IPS DF 4.7 (cell line): Measurements from ENCODE around the gene SYDE1.

ENCODE experiments used
- DNase-seq: peaks from one replicate; pipeline ENCODE4 v3.0.0-alpha.2; 2013; ENCODE audit warnings: low spot score; ENCODE audit errors: extremely low read depth

The SYDE1 gene

DNA sequence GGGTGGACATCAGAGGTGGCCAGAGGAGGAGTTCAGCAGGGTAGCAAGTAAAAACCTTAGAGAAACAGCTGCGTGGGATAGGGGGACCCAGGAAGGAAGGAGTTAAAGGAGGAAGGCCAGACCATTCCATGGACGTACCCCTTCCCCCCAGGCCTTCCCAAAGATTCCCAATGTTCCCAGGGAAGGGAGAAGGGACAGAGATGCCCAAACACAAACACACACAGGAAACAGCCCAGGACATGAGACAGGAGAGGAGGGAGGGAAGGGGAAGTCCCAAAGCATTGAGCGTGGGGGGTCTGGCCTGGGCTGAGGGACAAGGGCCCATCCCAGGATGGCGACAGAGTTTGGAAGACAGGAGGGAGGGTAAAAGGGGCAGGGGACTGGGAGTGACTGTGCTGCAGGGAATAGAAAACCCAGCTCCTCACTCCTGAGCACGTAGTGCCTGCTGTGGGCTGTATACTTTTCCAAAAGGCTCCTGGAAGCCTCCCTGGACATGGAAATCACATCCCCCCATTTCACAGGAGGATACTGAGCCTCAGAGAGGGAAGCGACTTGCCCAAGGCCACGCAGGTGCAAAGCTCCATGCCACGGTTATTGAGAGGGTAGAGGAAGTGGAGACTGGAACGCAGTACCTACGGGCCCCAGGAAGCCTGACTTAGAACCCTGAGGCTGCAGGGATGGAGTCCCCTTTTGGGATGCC lies 1.1 kb downstream of the SYDE1 start:
- no peak for DNase-seq

DNA sequence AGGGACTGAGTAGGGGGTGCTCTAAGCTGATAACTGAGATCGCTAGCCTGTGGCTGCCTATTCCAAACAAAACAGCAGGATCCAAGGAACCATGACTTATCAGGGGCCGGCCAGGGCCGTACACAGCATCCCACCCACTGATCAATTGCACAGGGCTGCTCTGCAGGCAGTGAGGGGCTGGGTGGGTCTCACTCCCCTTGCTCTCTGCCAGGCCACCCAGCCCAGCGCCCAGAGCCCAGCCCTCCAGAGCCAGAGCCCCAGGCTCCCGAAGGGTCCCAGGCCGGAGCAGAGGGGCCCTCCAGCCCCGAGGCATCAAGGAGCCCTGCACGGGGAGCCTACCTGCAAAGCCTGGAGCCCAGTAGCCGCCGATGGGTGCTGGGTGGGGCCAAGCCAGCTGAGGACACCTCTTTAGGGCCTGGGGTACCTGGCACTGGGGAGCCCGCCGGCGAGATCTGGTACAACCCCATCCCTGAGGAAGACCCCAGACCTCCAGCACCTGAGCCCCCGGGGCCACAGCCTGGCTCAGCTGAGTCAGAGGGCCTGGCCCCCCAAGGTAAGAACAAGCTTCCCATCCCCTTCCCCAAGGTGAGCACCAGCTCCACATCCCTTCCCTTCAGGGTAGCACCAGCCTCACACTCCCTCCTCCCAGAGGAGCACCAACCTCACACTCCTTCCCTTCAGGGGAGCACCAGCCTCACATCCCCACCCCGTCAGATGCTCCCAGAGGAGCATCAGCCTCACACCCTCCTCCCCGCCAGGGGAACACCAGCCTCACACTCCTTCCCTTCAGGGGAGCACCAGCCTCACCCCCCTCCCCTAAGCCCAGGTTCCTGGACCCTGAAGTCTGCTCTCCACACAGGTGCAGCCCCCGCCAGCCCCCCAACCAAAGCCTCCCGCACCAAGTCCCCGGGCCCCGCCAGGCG lies 1.9 kb downstream of the SYDE1 start:
- DNase-seq = no peak

DNA sequence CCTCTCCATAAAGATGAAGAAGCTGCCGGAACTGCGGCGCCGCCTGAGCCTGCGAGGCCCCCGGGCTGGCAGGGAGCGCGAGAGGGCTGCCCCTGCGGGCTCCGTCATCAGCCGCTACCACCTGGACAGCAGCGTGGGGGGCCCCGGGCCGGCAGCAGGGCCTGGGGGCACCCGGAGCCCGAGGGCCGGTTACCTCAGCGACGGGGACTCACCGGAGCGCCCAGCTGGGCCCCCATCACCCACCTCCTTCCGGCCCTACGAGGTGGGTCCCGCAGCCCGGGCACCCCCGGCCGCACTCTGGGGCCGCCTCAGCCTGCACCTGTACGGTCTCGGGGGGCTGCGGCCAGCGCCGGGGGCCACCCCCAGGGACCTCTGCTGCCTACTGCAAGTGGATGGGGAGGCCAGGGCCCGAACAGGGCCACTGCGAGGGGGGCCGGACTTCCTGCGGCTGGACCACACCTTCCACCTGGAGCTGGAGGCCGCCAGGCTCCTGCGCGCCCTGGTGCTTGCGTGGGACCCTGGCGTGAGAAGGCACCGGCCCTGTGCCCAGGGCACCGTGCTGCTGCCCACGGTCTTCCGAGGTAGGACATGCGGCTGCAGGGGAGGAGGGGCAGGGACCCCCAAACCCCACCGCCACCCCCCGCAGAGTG lies 2.7 kb downstream of the SYDE1 start:
- no peak for DNase-seq

DNA sequence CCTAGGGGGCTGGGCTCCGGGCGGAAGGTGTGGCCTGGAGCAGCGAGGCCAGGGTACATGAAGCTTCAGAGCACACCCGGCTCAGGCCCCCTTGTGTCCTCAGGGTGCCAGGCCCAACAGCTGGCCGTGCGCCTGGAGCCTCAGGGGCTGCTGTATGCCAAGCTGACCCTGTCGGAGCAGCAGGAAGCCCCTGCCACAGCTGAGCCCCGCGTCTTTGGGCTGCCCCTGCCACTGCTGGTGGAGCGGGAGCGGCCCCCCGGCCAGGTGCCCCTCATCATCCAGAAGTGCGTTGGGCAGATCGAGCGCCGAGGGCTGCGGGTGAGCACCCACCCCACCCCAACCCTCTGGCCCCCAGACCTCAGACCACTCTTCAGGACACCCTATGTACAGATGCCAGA lies 3.2 kb downstream of the SYDE1 start:
- DNase-seq = no peak

DNA sequence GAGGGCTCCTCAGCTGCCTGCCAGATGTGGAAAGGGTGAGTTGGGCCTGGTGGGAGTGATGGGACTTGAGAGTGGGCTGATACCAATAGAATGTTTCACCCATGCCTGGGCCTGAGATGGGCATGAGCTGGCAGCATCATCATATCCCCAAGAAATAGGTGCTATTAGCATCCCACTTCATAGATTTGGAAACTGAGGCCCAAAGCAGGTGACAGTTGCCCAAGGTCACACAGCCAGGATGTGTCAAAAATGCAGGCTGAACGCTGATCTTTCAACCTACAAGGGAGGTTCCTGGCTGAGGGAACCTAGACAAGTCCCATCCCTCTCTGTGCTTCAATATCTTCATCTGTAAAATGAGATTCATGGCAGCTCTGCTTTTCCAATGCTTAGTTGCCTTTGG lies 4.6 kb downstream of the SYDE1 start:
- no peak for DNase-seq

DNA sequence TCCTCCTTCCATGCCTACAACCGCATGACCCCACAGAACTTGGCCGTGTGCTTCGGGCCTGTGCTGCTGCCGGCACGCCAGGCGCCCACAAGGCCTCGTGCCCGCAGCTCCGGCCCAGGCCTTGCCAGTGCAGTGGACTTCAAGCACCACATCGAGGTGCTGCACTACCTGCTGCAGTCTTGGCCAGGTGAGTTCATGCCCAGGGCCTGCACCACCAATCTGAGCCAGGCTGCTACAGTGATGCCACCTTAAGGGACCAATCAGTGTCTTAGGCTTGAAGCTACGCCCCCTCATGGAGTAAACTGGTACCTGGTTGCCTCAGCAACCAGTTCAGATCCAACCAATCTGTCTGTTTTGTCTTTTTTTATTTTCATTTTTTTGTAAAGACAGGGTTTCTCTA lies 5.2 kb downstream of the SYDE1 start:
- DNase-seq = no peak

DNA sequence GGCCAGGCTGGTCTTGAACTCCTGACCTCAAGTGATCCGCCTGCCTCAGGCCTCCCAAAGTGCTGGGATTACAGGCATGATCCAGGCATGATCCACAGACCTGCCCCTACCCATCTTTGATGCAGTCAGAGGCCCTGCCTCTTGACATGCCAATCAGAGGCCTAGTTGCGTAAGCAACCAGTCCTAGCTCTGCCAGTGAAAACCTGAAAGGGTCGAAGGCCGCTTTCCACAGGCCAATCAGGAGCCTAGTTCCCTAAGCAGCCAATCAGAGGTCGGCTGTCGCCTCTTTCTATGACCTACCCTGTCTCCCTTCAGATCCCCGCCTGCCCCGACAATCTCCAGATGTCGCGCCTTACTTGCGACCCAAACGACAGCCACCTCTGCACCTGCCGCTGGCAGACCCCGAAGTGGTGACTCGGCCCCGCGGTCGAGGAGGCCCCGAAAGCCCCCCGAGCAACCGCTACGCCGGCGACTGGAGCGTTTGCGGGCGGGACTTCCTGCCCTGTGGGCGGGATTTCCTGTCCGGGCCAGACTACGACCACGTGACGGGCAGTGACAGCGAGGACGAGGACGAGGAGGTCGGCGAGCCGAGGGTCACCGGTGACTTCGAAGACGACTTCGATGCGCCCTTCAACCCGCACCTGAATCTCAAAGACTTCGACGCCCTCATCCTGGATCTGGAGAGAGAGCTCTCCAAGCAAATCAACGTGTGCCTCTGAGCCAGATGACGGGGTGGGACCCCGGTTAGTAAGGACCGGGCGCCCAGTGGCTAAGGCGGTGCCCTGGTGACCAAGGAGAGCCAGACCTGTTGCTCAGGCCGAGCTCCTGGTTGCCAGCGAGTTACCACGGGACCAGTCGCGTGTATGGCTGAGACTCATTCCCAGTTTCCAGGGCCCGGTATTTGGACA lies 6.3 kb downstream of the SYDE1 start:
- DNase-seq = no peak

DNA sequence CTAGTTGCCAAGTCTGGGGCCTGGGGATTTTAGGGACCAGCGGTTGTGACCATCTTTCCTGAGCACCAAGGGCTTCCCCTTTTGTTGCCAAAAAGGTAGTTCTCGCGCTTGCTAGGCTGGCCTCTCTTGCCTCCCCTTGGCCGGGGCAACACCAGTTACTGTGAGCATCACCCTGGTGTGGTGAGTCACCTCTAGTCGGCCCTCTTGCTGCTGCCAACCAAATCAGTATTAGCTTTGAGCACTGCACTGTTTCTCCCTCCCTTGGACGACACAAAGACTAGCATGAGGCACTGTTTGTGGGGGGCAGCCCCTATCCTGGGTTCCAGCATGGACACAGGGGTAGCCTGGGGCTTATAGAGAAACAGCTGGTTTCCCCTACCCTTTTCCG lies 6.9 kb downstream of the SYDE1 start:
- DNase-seq = no peak

DNA sequence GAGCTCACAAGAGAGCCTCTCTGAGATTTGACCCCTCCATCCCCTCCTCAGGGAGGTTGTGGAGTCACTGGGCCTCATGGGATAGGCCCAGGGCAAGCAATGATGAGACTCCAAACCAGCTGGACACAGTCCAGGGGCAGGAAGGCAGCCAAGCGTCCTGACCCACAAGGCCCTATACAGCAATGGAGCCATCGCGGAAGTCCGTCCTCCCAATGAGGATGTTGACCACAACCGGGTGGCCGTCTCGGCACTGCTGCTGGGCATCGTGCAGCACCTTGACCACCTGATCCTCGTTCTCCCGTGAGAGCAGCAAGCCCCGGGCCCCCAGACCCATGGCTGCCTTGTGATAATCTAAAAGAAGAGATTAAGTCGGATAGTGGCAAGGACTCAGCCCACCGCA lies 7.9 kb downstream of the SYDE1 start:
- DNase-seq = no peak

DNA sequence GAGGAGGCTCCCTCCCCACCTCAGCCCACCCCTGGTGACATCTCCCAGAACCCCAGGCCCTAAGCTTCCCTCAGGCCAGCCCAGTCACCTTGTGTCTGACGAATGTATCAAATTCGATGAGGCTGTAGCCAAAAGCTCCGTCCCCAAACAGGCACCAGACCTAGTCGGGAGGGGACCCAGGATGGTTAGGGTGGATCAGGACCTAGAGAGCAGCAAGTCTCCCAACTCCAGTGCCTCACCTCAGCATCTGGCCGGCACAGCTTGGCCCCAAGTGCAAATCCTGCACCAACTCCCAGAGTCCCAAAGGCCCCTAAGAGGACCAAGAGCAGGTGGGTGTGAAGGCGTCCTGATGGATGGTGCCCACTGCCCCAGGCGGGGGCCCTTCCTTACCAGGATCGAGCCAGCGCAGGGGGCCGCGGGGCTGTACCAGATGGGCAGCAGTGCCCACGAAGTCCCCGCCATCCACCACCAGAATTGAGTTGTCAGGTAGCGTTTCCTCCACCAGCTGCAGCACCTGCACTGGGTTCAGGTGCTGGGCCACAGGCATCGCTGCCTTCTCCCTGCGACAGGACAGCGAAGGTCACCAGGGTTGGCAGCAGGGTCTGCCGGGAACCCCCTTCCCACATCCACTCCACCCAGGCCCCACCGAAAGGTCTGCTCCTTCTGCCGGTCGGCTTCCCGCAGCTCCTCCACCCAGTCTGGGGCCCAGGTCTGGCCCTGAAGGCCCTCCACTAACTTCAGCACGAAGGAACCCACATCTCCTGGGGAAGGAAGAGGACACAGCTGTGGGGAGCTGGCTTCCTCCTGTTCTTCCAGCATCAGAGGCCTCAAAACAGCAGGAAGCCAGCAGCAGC lies 8.8 kb downstream of the SYDE1 start:
- DNase-seq = no peak

DNA sequence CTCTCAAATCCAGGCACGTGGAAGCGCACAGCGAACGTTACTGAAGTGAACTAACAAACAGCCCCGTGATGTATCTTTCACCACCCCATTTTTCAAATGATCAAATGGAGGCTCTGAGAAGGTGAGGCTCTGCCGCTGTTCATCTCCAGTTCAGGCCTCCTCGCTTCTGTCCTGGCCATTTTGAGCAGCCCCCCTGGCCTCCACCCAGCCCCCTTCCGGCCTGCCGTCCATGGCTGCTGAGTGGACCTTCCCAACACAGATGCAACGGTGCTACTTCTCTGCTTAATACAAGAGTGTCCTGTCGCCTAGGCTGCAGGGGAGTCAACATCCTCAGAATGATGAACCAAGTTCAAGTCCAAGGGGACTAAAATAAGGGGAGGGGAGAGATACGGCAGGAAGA lies 9.7 kb downstream of the SYDE1 start:
- DNase-seq = no peak

DNA sequence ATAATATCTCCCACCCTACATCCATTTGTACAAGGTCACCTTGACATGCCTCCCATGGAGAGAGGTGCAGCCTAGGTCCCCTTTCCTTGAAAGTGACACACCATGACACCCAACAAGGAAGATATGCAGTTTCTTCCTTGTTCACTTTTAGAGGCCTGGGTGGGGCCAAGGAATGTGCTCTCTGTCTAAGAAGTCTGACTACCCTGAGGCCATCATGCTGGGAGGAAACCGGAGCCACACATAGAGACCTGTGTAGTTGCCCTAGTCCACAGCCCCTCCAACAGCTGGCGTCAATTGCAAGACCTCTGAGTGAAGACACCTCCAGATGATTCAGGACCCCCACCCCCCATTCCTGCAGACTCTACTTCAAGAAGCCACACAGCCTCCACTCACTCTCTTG lies 11.0 kb downstream of the SYDE1 start:
- no peak for DNase-seq

DNA sequence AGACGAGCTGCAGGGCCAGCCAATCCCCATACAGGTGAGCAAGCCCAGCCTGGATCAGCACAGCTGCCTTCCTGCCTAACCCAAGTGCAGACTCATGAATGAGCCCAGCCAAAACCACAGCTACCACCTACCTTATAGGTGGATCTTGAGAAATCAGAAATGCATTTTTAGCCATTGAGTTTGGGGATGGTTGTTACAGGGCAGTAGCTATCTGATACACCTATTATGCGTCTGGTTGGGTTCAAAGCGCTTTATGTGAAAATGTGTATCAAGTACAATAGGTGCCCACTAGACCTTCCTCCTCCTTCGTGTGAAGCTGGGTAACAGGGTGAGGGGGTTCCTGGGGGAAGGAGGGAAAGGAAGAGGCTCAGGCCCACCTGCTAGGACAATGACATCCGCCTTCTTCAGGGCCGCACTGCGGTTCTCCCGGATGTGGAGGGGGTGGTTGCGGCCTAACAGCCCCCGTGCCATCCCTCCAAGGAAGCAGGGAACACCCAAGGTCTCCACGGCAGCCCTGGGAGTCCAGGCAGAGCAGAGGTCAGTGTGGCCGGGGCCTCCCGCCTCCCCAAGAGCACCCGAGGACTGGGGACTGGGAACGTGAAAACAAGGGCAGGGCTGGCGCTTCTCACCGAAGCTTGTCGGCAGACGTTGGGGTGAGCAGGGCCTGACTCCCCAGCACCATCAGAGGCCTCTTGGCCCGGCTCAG lies 11.7 kb downstream of the SYDE1 start:
- no peak for DNase-seq

DNA sequence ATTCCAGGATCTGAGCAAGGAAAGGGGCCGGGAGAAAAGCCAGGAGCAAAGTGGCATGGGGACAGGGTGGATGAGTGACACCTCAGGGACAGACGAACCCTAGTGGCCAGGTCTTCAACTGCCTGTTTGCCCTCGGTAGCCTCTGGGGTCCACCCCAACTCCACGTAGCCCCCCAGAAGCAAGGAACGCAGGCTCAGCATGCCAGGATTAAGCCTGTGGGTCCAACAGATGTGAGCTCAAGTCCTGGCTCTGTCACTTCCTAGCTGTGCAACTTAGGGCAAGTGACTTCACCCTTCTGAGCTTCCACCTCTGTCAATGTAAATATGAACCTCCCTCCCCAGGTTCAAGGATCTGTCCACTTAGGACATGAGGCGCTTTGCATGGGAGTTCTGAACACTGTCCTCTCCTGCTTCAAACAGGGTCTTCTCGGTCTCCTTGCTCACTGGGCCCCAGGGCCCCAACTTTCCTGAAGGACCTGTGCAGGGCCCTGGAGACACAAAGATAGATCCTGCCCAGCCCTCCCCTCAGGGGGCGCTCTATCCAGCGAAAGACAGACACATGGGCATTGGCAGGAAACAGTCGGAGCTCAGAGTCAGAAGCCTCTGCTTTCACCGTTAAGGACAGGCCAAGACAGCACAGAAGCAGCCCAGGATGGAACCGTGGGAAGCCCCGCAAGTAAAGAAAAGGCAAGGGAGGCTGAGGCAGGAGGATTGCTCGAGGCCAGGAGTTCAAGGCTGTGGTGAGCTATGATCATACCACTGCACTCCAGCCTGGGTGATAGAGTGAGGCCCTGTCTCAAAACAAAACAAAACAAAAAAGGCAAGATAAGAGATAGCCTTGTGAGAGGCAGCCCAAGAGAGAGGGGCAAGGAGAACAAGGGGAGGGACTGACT lies 13.2 kb downstream of the SYDE1 start:
- no peak for DNase-seq

DNA sequence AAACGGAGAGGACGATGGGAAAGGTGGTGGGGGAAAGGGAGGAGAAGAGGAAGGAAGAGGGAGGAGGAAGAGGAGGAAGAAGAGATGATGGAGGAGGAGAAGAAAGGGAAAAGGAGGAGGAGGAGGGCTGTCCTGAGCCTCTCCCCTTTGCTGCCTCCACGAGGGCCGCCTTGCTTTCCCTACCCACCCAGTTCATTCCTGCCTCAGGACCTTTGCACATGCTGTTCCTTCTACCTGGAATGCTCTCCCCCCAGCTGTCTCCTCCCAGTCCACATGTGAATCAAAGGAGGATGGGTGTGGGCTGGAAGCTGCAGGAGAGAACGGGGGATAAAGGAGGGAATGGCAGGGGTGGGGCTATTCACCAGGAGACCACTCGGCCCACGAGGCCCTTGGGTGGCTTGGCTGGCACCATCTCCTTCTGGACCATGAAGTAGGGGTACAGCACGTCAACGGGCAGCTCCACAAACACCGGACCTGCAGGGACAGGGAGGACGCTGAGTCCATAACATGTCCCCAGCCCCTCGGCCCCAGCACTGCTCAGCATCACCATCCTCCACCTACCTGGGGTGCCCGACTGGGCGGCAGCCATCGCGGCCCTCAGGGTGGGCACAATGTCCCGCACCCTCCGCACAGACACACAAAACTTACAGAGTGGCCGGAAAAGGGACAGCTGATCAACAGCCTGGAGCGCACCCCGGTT lies 15.3 kb downstream of the SYDE1 start:
- DNase-seq = no peak

DNA sequence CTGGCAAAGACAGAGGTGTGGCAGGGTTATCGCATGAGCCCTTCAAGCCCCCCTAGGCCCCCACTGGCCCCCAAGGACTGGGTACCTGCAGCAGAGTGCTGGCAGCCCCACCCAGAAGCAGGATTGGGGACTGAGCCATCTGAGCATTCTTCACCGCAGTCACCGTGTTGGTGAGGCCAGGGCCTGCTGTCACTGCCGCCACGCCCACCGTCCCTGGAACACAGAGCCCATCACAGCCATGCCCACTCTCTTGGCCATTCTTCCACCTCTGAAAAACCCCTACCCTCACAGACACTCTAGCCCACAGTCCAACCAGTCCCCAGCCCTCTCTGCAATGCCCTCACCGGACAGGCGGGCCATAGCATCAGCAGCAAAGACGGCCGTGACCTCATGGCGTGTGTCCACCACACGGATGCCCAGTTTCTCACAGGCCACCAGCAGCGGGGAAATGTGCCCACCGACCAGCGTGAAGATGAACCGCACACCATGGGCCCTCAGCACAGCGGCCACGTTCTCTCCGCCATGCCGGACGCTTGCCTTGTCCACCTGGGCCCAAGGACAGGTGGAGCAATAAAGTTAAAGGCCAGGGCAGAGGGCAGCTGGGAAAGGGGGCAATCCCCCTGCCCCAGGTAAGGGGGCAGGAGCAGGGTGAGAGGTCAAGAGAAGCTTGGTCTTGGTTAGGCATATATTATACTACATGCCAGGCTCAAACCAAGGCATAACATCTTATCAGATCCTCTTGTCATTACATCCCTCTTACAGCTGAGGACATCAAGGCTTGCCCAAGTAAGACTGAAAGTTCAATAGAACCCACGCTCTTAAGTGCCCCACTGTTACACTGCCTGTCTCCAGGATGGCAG lies 16.1 kb downstream of the SYDE1 start:
- no peak for DNase-seq

DNA sequence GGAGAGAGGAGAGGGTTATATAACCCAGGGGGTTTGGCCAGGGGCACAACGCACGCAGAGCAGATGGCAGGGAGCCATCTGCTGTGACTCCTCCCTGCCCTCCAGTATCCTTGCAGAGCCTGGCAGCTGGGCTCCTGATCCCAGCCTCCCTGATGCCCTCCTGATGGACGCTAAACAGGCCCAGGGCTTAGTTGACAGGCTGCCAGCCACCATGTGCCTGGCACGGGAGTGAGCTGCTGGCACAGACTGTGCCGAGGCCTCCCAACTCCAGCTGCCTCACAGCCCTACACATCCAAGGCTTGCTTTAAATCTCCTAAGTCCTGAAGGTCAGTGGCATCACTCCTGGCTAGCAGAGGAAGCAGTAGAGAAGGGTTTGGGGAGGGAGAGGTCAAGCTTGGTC lies 16.7 kb downstream of the SYDE1 start:
- no peak for DNase-seq
